RPMI8226 (cell line): Measurements from ENCODE around the gene SNCAIP.
"Not testable (repeated sequence)": the region's sequence is repeated elsewhere in the genome, so short reads cannot be mapped to it uniquely, and the experiment has no call there.

Source experiments
- DNase-seq: peaks from one replicate; pipeline ENCODE4 v3.0.0-alpha.2; 2015

SNCAIP gene

DNA sequence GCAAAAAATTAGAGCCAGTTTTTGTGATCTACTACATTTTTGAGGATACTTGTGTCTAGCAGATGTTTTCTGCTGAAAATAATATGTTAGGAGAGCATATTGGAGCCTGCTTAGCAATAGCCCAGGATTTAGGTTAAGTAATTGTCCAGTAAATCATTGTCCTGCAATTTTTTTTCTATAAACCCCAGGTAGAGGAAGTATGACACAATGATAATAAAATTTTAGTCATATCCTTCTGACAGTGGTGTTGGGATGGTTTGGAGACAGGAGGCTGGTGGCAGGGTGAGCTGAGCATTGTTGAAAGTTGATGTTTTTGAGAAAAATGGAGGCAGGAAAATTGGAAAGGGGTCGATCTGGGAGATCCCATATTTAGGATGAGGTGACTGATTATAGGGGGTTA lies 3.5 kb downstream of the SNCAIP start:
- DNase-seq = no peak

DNA sequence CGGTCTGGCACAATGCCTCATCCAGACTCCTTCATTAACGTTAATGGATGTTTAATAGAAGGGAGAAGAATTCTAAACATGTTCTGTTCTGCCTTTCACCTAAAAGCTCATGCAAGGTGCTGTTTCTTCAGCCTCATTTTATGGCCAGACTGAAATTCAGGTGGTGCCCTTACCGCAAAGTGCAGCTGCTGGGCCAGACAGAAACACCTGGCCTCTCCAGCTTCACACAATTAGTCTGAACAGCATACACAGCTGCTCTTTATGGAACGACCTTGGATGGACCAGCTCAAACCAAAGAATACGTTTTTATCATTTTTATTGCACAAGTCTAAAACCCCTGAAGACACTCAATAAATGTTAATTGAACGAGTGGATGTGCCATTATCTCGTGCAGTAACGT lies 4.6 kb downstream of the SNCAIP start:
- peak; percentile 89 for DNase-seq

DNA sequence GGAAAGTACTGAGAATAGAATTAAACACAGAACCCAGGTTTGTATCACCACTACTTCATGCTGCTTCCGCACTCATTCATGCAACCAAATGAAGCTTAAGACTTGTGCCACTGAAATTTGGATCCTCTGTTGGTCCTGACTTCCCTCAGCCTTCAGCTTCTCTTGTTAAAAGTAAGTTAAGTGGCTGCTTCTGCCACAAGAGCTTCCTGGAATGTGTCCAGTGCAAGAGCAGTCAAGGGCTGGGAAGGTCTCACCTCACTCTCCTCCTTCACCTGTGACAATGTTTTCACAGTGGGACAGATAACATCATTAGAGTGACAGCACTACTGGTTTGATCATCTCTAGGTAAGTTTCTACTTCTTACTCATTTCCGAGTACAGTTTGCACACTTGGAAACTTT lies 7.9 kb downstream of the SNCAIP start:
- DNase-seq = no peak

- DNase-seq = no peak
These were observed 9.9 kb downstream of the SNCAIP start for GRCh38 chr5:122321921-122322320.

GRCh38 chr5:122322801-122323548 lies 10.9 kb downstream of the SNCAIP start:
- no peak for DNase-seq

DNA sequence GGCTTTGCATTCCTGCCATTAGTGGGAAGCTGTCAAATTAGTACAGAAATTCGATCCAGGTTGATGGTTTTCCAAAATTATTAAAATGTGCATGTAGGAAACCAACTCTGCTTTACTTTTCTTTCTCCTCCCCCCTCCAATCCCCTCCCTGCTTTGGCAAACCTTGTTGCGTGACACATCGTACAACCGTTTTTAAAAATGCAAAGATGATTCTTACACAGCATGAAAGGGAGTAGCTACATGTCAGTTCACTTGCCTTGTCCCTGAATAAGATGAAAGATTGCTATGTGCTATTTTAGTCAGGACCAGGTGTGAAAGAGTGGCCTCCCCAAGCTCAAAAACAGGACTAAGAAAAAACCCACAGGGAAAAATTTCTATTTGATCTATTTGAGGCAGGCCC lies 11.7 kb downstream of the SNCAIP start:
- no peak for DNase-seq

- DNase-seq = no peak
These were observed 15.1 kb downstream of the SNCAIP start for GRCh38 chr5:122327110-122327509.

GRCh38 chr5:122330881-122331280 lies 18.8 kb downstream of the SNCAIP start:
- no peak for DNase-seq

- no peak for DNase-seq
These were observed 20.8 kb downstream of the SNCAIP start for GRCh38 chr5:122332599-122333555.

DNA sequence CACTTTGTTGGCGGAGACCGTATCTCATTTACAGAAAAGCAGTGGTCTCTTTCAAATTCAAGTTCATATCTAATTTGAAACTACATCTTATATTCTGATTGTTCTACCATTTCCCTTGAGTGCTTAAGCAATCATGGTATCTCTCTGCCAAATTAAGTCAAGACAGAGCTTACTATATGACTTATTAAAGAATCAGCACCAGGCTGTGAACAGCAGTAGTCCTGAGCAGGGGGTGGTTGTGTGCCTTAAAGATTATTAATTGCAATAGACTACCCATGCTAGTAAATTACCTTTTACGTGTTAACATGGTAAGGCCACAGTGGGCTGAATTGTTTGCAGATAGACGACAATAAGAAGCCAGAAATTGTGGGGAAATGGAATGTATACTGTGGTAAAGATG lies 21.5 kb downstream of the SNCAIP start:
- no peak for DNase-seq

- no peak for DNase-seq
These were observed 27.6 kb downstream of the SNCAIP start for GRCh38 chr5:122339591-122339990.

DNA sequence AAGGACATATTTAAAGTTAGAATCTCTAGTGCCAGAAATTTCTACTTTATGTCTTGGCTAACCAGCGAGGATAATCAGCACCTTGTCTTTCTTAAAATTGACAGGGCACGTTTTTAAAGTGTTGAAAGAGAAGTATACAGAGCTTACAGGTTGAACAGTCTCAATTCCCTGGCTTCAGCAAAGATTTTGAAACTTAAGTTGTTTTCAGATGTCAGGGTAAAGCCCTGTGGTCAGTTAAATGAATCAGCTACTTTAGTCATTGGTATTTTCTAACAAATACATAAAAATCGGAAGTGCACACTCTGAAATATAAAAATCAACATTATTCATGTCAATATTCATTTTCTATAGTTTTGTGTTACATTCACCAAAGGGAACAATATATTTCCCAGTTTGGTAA lies 29.1 kb downstream of the SNCAIP start:
- DNase-seq = no peak

GRCh38 chr5:122342256-122342655 lies 30.2 kb downstream of the SNCAIP start:
- no peak for DNase-seq

- DNase-seq = no peak
These were observed 35.0 kb downstream of the SNCAIP start for GRCh38 chr5:122346897-122347581.

DNA sequence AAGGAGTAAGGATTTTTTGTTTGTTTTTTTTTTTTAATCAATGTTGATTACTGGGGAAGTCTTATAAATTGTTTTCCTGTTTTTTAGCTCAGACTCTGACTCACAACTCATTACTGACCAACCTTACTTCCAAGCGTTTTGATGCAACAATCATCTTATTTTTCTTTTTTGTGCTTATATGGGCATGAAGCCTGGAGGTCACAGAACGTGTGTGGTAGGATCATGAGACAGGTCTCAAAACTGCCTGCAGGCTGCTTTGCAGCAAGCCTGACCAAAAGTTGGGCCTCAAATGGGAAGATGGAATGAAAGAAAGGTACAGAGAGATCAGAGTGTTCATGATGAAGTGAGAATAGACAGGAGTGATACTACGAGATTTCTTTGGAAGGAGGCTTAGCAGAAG lies 38.5 kb downstream of the SNCAIP start:
- no peak for DNase-seq

DNA sequence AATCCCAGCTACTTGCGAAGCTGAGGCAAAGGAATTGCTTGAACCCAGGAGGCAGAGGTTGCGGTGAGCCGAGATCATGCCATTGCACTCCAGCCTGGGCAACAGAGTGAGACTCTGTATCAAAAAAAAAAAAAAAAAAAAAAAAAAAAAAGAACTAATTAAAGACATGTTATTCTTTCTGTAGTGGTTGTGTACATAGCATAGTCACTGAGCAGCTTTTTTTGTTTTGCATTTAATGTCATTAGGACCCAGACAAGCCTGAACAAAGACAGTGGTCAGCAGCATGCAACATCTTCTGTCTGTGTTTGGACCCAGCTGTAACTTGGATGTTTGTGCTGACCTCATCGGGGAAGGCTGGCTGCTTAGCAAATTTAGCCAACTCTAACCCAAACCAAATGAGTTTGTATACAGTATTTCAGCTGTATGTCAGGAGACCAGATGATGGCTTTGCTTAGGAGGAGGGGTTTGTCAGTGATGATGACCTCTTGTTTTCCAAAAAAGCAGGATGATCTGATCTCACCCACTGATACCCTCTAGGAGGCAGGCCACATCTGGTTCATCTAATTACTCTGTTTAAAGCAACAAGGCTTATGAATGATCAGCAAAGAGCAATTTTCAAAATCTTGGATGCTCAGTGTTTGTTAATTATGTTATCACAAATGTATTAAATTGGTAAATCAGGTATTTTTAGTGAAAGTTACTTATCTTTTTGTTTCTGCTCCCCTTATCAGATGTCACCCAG lies 39.5 kb downstream of the SNCAIP start:
- DNase-seq = no peak

DNA sequence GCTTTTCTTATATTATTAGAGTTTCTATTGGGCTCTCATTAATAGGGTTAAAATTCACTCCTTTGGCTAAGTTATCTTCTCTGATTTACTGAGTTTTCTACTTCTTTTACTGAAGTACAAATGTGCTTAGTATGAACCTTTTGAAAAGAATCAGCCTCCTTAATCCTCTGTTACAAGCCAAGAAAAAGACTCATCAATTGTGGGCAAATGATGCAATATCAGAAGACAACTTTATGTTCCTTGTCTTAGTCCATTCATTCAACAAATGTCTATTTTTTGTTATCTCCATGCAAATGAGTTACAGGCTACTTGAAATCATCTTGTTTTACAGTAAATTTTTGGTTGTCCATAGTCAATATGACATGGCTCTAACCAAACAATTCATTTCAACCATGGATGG lies 40.3 kb downstream of the SNCAIP start:
- DNase-seq = no peak

- DNase-seq = not testable (repeated sequence)
These were observed 41.3 kb downstream of the SNCAIP start for GRCh38 chr5:122353361-122353760.

DNA sequence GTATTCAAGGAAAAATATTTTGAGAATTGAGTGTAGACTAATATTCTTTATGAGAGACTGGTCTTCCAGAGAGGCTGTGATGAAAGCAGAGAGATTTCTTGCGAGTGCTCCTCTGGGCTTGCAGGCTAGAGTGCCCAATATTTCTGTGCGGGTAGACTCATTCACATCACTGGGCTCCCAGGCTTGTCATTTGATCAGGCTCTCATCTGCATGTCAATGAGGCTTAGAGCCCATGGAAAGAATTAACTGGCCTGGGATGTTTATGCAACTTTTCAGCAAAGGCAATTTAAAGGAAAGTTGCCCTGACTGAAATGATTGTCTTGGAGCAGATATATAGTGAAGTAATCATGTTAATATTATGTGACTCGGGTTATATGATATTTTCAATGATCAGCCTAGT lies 42.3 kb downstream of the SNCAIP start:
- no peak for DNase-seq

- DNase-seq = no peak
These were observed 43.3 kb downstream of the SNCAIP start for GRCh38 chr5:122355324-122355723.

DNA sequence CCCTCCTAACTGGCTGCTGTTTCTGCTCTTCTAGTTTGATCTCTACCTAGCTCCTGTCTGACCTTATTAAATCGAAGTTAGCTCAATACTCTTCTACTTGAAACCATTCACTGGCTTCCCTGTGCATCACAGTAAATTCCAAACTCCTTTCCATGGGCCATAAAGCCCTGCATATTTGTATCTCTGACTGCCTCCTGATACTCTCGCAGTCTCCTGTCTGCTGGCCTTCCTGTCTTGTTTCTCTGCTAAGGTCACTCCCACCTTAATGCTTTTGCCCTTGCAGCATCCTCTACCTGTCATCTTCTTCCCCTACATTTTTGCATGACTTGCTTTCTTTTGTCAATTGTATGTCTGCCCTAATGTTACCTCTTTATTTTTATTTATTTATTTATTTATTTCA lies 44.8 kb downstream of the SNCAIP start:
- DNase-seq = no peak

DNA sequence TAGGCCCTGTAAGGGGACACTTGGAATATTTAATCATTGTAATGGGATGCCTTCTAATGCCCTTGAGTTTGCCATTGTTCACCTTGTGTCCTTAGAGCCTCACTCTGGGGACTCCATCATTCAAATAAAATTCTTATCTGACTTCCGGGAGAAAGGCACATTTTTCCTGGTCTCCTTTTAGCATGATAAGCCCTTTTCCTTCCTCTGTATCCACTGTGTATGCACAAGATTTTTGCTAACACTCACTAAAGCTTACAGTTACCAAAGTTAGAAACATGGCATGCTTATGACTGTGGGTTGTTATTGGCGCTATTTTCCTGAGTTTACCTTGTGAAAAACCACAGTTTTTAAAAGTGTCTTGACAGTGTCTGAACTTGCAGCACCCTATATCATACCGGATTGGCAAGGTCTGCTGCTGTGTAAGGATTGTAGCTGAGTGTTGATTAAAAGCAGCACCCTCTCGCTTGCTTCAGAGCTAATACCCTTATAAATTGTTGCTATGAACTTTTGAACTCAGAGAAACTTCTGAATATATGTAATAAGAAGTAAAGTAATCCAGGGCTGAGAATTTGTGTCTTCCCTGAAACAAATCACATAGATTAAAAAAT lies 46.4 kb downstream of the SNCAIP start:
- DNase-seq = no peak
